Stimulated activated CD4-positive, alpha-beta T cell treated with anti-CD3 and anti-CD28 coated beads, TNF-alpha, amount 100 ng/mL, for 24 hours (primary cell): ENCODE results near the gene AMZ2.
A peak's percentile ranks its signal among the peaks of the same experiment; 100 is the strongest.

ENCODE experiments used
- DNase-seq, 3 experiments: peaks; one replicate each; pipeline ENCODE4 v3.0.0-alpha.2; 2020; ENCODE audit warnings: low read depth in 3 of 3

Gene AMZ2

GRCh38 chr17:68290955-68291835 lies 43.4 kb downstream of the AMZ2 start, which contains the start of the genes ARSG and SLC16A6:
Gene ARSG (plus strand): TSS chr17:68291495. CDS start chr17:68307494, 15,999 bp downstream.
Gene SLC16A6 (minus strand): TSS chr17:68291127. CDS start chr17:68278320, 12,807 bp downstream.
- DNase-seq = peak; percentile 65 to 78 (median 66)

GRCh38 chr17:68291836-68292688 lies 44.2 kb downstream of the AMZ2 start:
- peak; percentile 77 to 87 (median 82) for DNase-seq

GRCh38 chr17:68292689-68293040 lies 44.8 kb downstream of the AMZ2 start:
- DNase-seq = no peak

GRCh38 chr17:68293490-68294195 lies 45.8 kb downstream of the AMZ2 start:
- no peak for DNase-seq

- DNase-seq = no peak
Observed at GRCh38 chr17:68294196-68294555, 46.3 kb downstream of the AMZ2 start.

GRCh38 chr17:68294617-68295016 lies 46.8 kb downstream of the AMZ2 start:
- DNase-seq = no peak

- DNase-seq = peak in 2 of 3 experiments; percentile 27 to 56
Observed at GRCh38 chr17:68295086-68295485, 47.2 kb downstream of the AMZ2 start.

GRCh38 chr17:68296217-68297191 lies 48.7 kb downstream of the AMZ2 start:
- DNase-seq = peak in 1 of 3 experiments; percentile 24

- DNase-seq = no peak
Observed at GRCh38 chr17:68297195-68297594, 49.4 kb downstream of the AMZ2 start.

GRCh38 chr17:68298601-68299000 lies 50.8 kb downstream of the AMZ2 start:
- DNase-seq = no peak

- no peak for DNase-seq
Observed at GRCh38 chr17:68299817-68300216, 52.0 kb downstream of the AMZ2 start.

GRCh38 chr17:68301438-68301959 lies 53.7 kb downstream of the AMZ2 start:
- no peak for DNase-seq

GRCh38 chr17:68302066-68302564 lies 54.3 kb downstream of the AMZ2 start:
- no peak for DNase-seq

- no peak for DNase-seq
Observed at GRCh38 chr17:68302666-68303065, 54.8 kb downstream of the AMZ2 start.

- no peak for DNase-seq
Observed at GRCh38 chr17:68304706-68305105, 56.9 kb downstream of the AMZ2 start.

GRCh38 chr17:68305142-68305541 lies 57.3 kb downstream of the AMZ2 start:
- DNase-seq = no peak
